B cell (primary cell): Measurements from ENCODE around the gene NPIPA3. TPM values are rescaled to one million over a fixed set of nuclear protein-coding genes. Genes with fewer than 3 reads are reported as not detected.
"Not testable (repeated sequence)": the region's sequence is repeated elsewhere in the genome, so short reads cannot be mapped to it uniquely, and the experiment has no call there.

ENCODE experiments used
- ATAC-seq: fragments of 200-7000 bp; cut with Tn5 transposase; one replicate; pipeline ENCODE4 v1.10.0; 2021; ENCODE audit warnings: low read depth, mild to moderate bottlenecking, moderate number of reproducible peaks, moderate library complexity
- CTCF ChIA-PET: fragments of 350-600 bp; sonication (Branson Sonifier 250); formaldehyde crosslinking; loops from one replicate; lab custom pipeline; 2021; ENCODE audit warnings: antibody characterized with exemption, inconsistent platforms; lab: Charles Lee
- POLR2A ChIA-PET: fragments of 350-600 bp; sonication (Branson Sonifier 250); formaldehyde crosslinking; loops from one replicate; lab custom pipeline; 2021; ENCODE audit warnings: antibody characterized with exemption; lab: Charles Lee
- DNase-seq: peaks from one replicate; pipeline ENCODE4 v3.0.0; 2013
- H2AFZ ChIP-seq: 2 replicates; pipeline ENCODE4 v1.6.1; 2012; ENCODE audit warnings: mild to moderate bottlenecking, low read depth, low read length; ENCODE audit not compliant: insufficient read depth, poor library complexity, severe bottlenecking
- H3K27ac ChIP-seq, 2 donors: 1 replicate in 1 of 2; 2 replicates in 1 of 2; pipeline ENCODE4 v1.5.1; 2012 to 2013; ENCODE audit warnings: low read length in 2 of 2, mild to moderate bottlenecking in 2 of 2, moderate library complexity in 1 of 2
- H3K27me3 ChIP-seq, 4 experiments: fragments of 200-600 bp in 1 of 4; sonication (generic) in 1 of 4; replicated peaks in 1 of 4; 1 replicate in 2 of 4; 2 replicates in 2 of 4; pipeline versions ENCODE4 v1.6.1 to v1.7.0; 2013 to 2016; ENCODE audit warnings: low read length in 3 of 4, mild to moderate bottlenecking in 2 of 4, mixed read lengths in 1 of 4, moderate library complexity in 1 of 4; ENCODE audit not compliant: insufficient read depth in 4 of 4, control insufficient read depth in 3 of 4; ENCODE audit errors: control extremely low read depth in 1 of 4
- H3K36me3 ChIP-seq, 2 experiments: replicated peaks in 1 of 2; 1 replicate in 1 of 2; 2 replicates in 1 of 2; pipeline versions ENCODE4 v1.6.1 to v1.7.1; 2013; ENCODE audit warnings: low read length in 1 of 2; ENCODE audit not compliant: insufficient read depth in 2 of 2, control insufficient read depth in 1 of 2; ENCODE audit errors: control extremely low read depth in 1 of 2, extremely low read depth in 1 of 2
- H3K4me1 ChIP-seq, 2 donors: fragments of 200-600 bp in 1 of 2; sonication (generic) in 1 of 2; 1 replicate in 1 of 2; 2 replicates in 1 of 2; pipeline versions ENCODE4 v1.5.1 to v1.6.1; 2013 to 2017; ENCODE audit warnings: low read length in 2 of 2; ENCODE audit not compliant: control insufficient read depth in 2 of 2, insufficient read depth in 2 of 2
- H3K4me2 ChIP-seq: replicated peaks from 2 replicates; pipeline ENCODE3; 2012; ENCODE audit warnings: mild to moderate bottlenecking, low read depth, low read length; ENCODE audit not compliant: poor library complexity, severe bottlenecking
- H3K4me3 ChIP-seq, 5 experiments: fragments of 200-600 bp in 1 of 5; sonication (generic) in 1 of 5; 1 replicate in 3 of 5; 2 replicates in 2 of 5; pipeline versions ENCODE4 v1.5.1 to v1.7.0; 2011 to 2016; ENCODE audit warnings: low read length in 4 of 5, mild to moderate bottlenecking in 4 of 5, low read depth in 2 of 5, control low read depth in 1 of 5, moderate library complexity in 1 of 5; ENCODE audit not compliant: insufficient read depth in 1 of 5; ENCODE audit errors: control extremely low read depth in 1 of 5, extremely low read depth in 1 of 5
- H3K79me2 ChIP-seq: fragments of 200-600 bp; sonication (generic); one replicate; pipeline ENCODE4 v1.6.0; 2016; ENCODE audit warnings: low read length; ENCODE audit not compliant: control insufficient read depth, insufficient read depth
- H3K9ac ChIP-seq: fragments of 200-600 bp; sonication (generic); 2 replicates; pipeline ENCODE4 v1.6.1; 2017; ENCODE audit warnings: mild to moderate bottlenecking, low read length, moderate library complexity
- H3K9me3 ChIP-seq, 3 donors: one replicate each; pipeline versions ENCODE4 v1.6.1 to v1.7.1; 2013; ENCODE audit warnings: low read length in 2 of 3; ENCODE audit not compliant: control insufficient read depth in 2 of 3, insufficient read depth in 1 of 3; ENCODE audit errors: control extremely low read depth in 1 of 3
- H4K20me1 ChIP-seq: 2 replicates; pipeline ENCODE4 v1.6.0; 2012; ENCODE audit warnings: mild to moderate bottlenecking, low read length; ENCODE audit not compliant: insufficient read depth, control insufficient read depth, poor library complexity, severe bottlenecking
- H3K27ac Mint-ChIP-seq: one replicate; pipeline ENCODE4 v1.8.0; 2021; ENCODE audit warnings: mixed read lengths
- H3K27me3 Mint-ChIP-seq: one replicate; pipeline ENCODE4 v1.8.0; 2021; ENCODE audit warnings: mixed read lengths
- H3K4me1 Mint-ChIP-seq: one replicate; pipeline ENCODE4 v1.8.0; 2021; ENCODE audit warnings: mixed read lengths
- H3K4me3 Mint-ChIP-seq: one replicate; pipeline ENCODE4 v1.8.0; 2021; ENCODE audit warnings: mixed read lengths
- H3K9me3 Mint-ChIP-seq: one replicate; pipeline ENCODE4 v1.8.0; 2022; ENCODE audit warnings: mixed read lengths; ENCODE audit not compliant: insufficient read depth
- WGBS: methylation state at CpG from one replicate; pipeline ENCODE4 v1.1.5; 2013; ENCODE audit warnings: missing lambda C conversion rate; ENCODE audit not compliant: insufficient coverage; 5-methylcytosine and 5-hydroxymethylcytosine counted together
- intact Hi-C: fragments of 100-400 bp; cut with micrococcal nuclease; formaldehyde crosslinking; loops from one replicate; pipeline ENCODE4 v1.10.0; 2022
- polyA plus RNA-seq: library from polyadenylated mRNA; depleted of rRNA; stranded (reverse); fragments of >200 nt; gene quantifications from 2 replicates; pipeline ENCODE4 v1.2.3, GENCODE V29; 2012
- total RNA-seq, 2 donors: library from RNA; stranded (reverse); fragments of 120-200 nt in 1 of 2; gene quantifications; 1 replicate in 1 of 2; 2 replicates in 1 of 2; pipeline versions ENCODE4 v1.2.3 to v1.2.4, GENCODE V29; 2013 to 2022

NPIPA3 gene
- total and polyA plus RNA-seq, 2 donors (not counting 1 experiment from before 2014, with no cell fraction given): 1.4 to 3.7 TPM

GRCh38 chr16:14694129-14694528 is 9.1 kb upstream of the NPIPA3 start, which contains the start of gene PLA2G10:
PLA2G10 (minus strand) TSS chr16:14694308; CDS start chr16:14694229, 79 bp downstream.
- H3K27ac Mint-ChIP-seq, H3K27ac ChIP-seq, H4K20me1 ChIP-seq, H3K9me3 ChIP-seq, H3K27me3 ChIP-seq, H3K4me2 ChIP-seq, intact Hi-C loops, H3K4me1 Mint-ChIP-seq, DNase-seq, H3K4me3 Mint-ChIP-seq, H3K4me3 ChIP-seq, CTCF ChIA-PET, H2AFZ ChIP-seq, H3K9ac ChIP-seq, H3K79me2 ChIP-seq, H3K4me1 ChIP-seq, H3K36me3 ChIP-seq, ATAC-seq, H3K27me3 Mint-ChIP-seq, H3K9me3 Mint-ChIP-seq, POLR2A ChIA-PET: not testable (repeated sequence)
- no CpG with 5 or more reads among the region's 28 CpGs for WGBS

GRCh38 chr16:14701859-14702258 is 1.4 kb upstream of the NPIPA3 start:
- CTCF ChIA-PET, H3K4me2 ChIP-seq, POLR2A ChIA-PET, H2AFZ ChIP-seq, H3K4me1 Mint-ChIP-seq, H3K4me3 Mint-ChIP-seq, H3K4me1 ChIP-seq, H3K27me3 ChIP-seq, H3K27me3 Mint-ChIP-seq, H4K20me1 ChIP-seq, DNase-seq, H3K27ac ChIP-seq, intact Hi-C loops, H3K27ac Mint-ChIP-seq, H3K79me2 ChIP-seq, H3K36me3 ChIP-seq, ATAC-seq, H3K9me3 ChIP-seq, H3K9ac ChIP-seq, H3K4me3 ChIP-seq, H3K9me3 Mint-ChIP-seq: not testable (repeated sequence)
- no CpG with 5 or more reads among the region's 7 CpGs for WGBS

- POLR2A ChIA-PET, H3K9me3 Mint-ChIP-seq, H3K27ac ChIP-seq, H3K9me3 ChIP-seq, H3K27me3 ChIP-seq, CTCF ChIA-PET, H4K20me1 ChIP-seq, H3K27ac Mint-ChIP-seq, DNase-seq, H3K79me2 ChIP-seq, H3K9ac ChIP-seq, ATAC-seq, H3K4me3 ChIP-seq, H2AFZ ChIP-seq, intact Hi-C loops, H3K4me2 ChIP-seq, H3K36me3 ChIP-seq, H3K27me3 Mint-ChIP-seq, H3K4me1 ChIP-seq, H3K4me1 Mint-ChIP-seq, H3K4me3 Mint-ChIP-seq: not testable (repeated sequence)
- WGBS: no CpG with 5 or more reads among the region's 11 CpGs
Measured at GRCh38 chr16:14702672-14703071, 539 bp upstream of the NPIPA3 start.

GRCh38 chr16:14733233-14733632 is 30.0 kb downstream of the NPIPA3 start:
- intact Hi-C loops, H3K27me3 Mint-ChIP-seq, DNase-seq: not testable (repeated sequence)

More at GRCh38 chr16:14733233-14733632, 30.0 kb downstream of the NPIPA3 start:
- ATAC-seq, H3K36me3 ChIP-seq, H3K27ac Mint-ChIP-seq, H2AFZ ChIP-seq, H3K27ac ChIP-seq, POLR2A ChIA-PET, H3K9me3 Mint-ChIP-seq, H3K4me1 ChIP-seq, CTCF ChIA-PET, H4K20me1 ChIP-seq, H3K27me3 ChIP-seq, H3K9ac ChIP-seq, H3K4me2 ChIP-seq, H3K4me1 Mint-ChIP-seq, H3K4me3 ChIP-seq, H3K9me3 ChIP-seq, H3K4me3 Mint-ChIP-seq, H3K79me2 ChIP-seq: not testable (repeated sequence)
- whole genome bisulfite sequencing: no CpG with 5 or more reads among the region's 28 CpGs
